Measurements from ENCODE around the gene ASIP. TPM values are rescaled to one million over a fixed set of nuclear protein-coding genes. Genes with fewer than 3 reads are reported as not detected.
"Not testable (repeated sequence)": the region's sequence is repeated elsewhere in the genome, so short reads cannot be mapped to it uniquely, and the experiment has no call there.

Gene ASIP
- total RNA-seq, 4 donors from 2014 or later: not detected

- H3K9me3 ChIP-seq: no peaks in the 10 kb centered on the region
- H3K27ac ChIP-seq: no peak overlapping the region
- H3K36me3 ChIP-seq: no peaks in the 10 kb centered on the region
- TF ChIP-seq POLR2A (IDR thresholded peaks at IDR 0.05): no peak
- TF ChIP-seq, protein P1, sequence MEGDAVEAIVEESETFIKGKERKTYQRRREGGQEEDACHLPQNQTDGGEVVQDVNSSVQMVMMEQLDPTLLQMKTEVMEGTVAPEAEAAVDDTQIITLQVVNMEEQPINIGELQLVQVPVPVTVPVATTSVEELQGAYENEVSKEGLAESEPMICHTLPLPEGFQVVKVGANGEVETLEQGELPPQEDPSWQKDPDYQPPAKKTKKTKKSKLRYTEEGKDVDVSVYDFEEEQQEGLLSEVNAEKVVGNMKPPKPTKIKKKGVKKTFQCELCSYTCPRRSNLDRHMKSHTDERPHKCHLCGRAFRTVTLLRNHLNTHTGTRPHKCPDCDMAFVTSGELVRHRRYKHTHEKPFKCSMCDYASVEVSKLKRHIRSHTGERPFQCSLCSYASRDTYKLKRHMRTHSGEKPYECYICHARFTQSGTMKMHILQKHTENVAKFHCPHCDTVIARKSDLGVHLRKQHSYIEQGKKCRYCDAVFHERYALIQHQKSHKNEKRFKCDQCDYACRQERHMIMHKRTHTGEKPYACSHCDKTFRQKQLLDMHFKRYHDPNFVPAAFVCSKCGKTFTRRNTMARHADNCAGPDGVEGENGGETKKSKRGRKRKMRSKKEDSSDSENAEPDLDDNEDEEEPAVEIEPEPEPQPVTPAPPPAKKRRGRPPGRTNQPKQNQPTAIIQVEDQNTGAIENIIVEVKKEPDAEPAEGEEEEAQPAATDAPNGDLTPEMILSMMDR (IDR thresholded peaks at IDR 0.05): no peak
- H3K4me1 ChIP-seq: no peaks in the 10 kb centered on the region
- no peak for DNase-seq
- no peak overlapping the region for H3K4me3 ChIP-seq
- H3K27me3 ChIP-seq: no peaks in the 10 kb centered on the region
These were observed 7.5 kb upstream of the ASIP start for GRCh38 chr20:34233687-34234086.

- H3K9me3 ChIP-seq: no peaks in the 10 kb centered on the region
- no peaks in the 10 kb centered on the region for H3K4me1 ChIP-seq
- no peak overlapping the region for H3K27ac ChIP-seq
- no peak overlapping the region for H3K4me3 ChIP-seq
- no peaks in the 10 kb centered on the region for H3K36me3 ChIP-seq
- DNase-seq: no peak
- TF ChIP-seq POLR2A (IDR thresholded peaks at IDR 0.05): no peak
- TF ChIP-seq, protein P1 (IDR thresholded peaks at IDR 0.05): no peak
- H3K27me3 ChIP-seq: no peaks in the 10 kb centered on the region
These were observed 5.3 kb upstream of the ASIP start for GRCh38 chr20:34235875-34236274.

DNA sequence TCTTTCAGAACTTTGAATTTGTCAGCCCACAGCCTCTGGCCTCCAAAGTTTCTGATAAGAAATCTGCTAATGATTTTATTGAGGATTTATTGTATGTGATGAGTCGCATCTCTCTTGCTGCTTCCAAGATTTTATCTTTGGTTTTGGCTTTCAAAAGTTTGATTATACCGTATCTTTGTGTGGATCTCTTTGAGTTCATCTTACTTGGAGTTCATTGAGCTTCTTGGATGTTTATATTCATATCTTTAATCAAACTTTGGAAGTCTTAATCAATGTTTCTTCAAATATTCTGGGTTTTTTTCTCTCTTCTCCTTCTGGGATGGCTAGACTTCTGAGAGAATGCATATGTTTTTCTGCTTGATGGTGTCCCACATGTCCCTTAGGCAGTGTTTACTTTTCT lies 3.3 kb upstream of the ASIP start:
- Histone ChIP-seq H3K4me1 (no peaks in the 10 kb centered on the region), H3K4me3 (no peak overlapping the region), H3K36me3 (no peaks in the 10 kb centered on the region), H3K27me3 (no peaks in the 10 kb centered on the region), H3K27ac (no peak overlapping the region), H3K9me3 (no peaks in the 10 kb centered on the region)
- TF ChIP-seq, protein P1 (IDR thresholded peaks at IDR 0.05): no peak
- no peak for TF ChIP-seq POLR2A (IDR thresholded peaks at IDR 0.05)
- no peak for DNase-seq

GRCh38 chr20:34240121-34240520 lies 1.1 kb upstream of the ASIP start:
- TF ChIP-seq POLR2A (IDR thresholded peaks at IDR 0.05): no peak
- TF ChIP-seq, protein P1 (IDR thresholded peaks at IDR 0.05): no peak
- Histone ChIP-seq H3K9me3 (no peaks in the 10 kb centered on the region), H3K27me3 (no peaks in the 10 kb centered on the region), H3K4me1 (no peaks in the 10 kb centered on the region), H3K4me3 (no peak overlapping the region), H3K36me3 (no peaks in the 10 kb centered on the region), H3K27ac (peak overlapping the region in 1 of 4 donors; percentile 66)
- no peak for DNase-seq

GRCh38 chr20:34242015-34242414 lies 792 bp downstream of the ASIP start:
- not testable (repeated sequence) for DNase-seq, H3K4me1 ChIP-seq, H3K36me3 ChIP-seq, H3K4me3 ChIP-seq, H3K9me3 ChIP-seq, H3K27me3 ChIP-seq
- H3K27ac ChIP-seq: peak overlapping the region in 1 of 4 donors; percentile 11

DNA sequence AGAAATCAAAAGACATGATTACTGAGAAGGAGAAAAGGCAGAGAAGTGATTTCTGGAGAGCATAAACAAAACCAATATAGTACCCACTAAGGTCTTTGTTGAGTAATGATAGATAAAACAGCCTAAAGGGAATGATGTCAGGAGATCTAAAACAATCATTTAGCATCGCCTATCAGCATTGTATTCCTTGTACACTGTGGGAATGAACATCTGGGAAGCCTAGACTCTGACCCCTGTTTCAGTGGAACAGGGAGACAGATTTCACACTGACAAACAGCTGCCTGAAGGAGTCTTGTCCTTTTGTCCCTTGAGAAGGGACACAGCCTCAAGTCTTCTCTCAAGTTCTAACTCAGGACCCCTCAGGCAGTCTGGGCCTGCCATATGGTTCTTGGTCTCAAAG lies 1.7 kb downstream of the ASIP start:
- Histone ChIP-seq H3K4me3 (no peak overlapping the region), H3K4me1 (no peaks in the 10 kb centered on the region), H3K36me3 (no peaks in the 10 kb centered on the region), H3K9me3 (no peaks in the 10 kb centered on the region), H3K27ac (no peak overlapping the region), H3K27me3 (no peaks in the 10 kb centered on the region)
- TF ChIP-seq, protein P1 (IDR thresholded peaks at IDR 0.05): no peak
- TF ChIP-seq POLR2A (IDR thresholded peaks at IDR 0.05): no peak
- no peak for DNase-seq

Measured in Peyer's patch (tissue), 4 donors.